PFSK-1 (cell line): ENCODE results near the gene SETD2.

Experiments
- FOXP2 ChIP-seq: optimal IDR thresholded peaks from 2 replicates; pipeline ENCODE3; 2011; ENCODE audit warnings: borderline replicate concordance, control low read depth, inconsistent platforms; ENCODE audit not compliant: insufficient read depth; ENCODE audit errors: extremely low read length, extremely low read depth
- POLR2AphosphoS5 ChIP-seq: IDR thresholded peaks from 2 replicates; pipeline ENCODE4 v1.6.1; 2012; ENCODE audit warnings: low read depth, mild to moderate bottlenecking, control low read depth, low read length, moderate library complexity
- SIN3A ChIP-seq: IDR thresholded peaks from 2 replicates; pipeline ENCODE4 v1.6.1; 2012; ENCODE audit warnings: mild to moderate bottlenecking, low read length, moderate library complexity, borderline replicate concordance; ENCODE audit not compliant: insufficient read depth
- TAF1 ChIP-seq: IDR thresholded peaks from 2 replicates; pipeline ENCODE4 v1.6.1; 2012; ENCODE audit warnings: low read length, control low read depth, borderline replicate concordance; ENCODE audit not compliant: insufficient read depth
- TF ChIP-seq, protein P1 (sequence below), 2 experiments: IDR thresholded peaks; 2 replicates each; pipeline versions ENCODE4 v1.6.1 to v1.8.0; 2011 to 2012; ENCODE audit warnings: low read depth in 2 of 2, low read length in 2 of 2, control low read depth in 1 of 2, inconsistent platforms in 1 of 2, mild to moderate bottlenecking in 1 of 2, moderate library complexity in 1 of 2; ENCODE audit not compliant: insufficient read depth in 1 of 2

Gene SETD2

DNA sequence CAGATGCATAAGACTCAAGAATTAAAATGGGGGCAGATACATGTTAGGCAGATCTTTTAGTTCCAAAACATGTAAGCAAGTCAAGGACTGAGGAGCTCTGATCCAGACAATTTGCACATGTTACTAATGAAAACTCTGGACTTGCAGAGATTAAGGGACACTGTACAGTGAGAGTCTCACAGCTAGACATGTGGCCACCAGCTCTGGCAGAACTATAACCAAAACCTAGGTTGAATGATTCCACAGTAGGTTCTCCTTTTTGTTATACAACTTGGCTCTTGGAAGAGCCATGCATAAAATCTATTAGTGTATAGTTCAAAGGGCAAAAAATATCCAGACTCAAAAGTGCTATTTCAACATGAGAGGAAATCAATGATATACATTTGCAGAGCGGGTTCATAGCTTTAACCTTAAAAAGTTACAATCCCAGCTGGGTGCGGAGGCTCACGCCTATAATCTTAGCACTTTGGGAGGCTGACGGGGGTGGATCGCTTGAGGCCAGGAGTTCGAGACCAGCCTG is 61.8 kb downstream of the SETD2 start:
- TF ChIP-seq FOXP2 = no peak
- TF ChIP-seq, protein P1, sequence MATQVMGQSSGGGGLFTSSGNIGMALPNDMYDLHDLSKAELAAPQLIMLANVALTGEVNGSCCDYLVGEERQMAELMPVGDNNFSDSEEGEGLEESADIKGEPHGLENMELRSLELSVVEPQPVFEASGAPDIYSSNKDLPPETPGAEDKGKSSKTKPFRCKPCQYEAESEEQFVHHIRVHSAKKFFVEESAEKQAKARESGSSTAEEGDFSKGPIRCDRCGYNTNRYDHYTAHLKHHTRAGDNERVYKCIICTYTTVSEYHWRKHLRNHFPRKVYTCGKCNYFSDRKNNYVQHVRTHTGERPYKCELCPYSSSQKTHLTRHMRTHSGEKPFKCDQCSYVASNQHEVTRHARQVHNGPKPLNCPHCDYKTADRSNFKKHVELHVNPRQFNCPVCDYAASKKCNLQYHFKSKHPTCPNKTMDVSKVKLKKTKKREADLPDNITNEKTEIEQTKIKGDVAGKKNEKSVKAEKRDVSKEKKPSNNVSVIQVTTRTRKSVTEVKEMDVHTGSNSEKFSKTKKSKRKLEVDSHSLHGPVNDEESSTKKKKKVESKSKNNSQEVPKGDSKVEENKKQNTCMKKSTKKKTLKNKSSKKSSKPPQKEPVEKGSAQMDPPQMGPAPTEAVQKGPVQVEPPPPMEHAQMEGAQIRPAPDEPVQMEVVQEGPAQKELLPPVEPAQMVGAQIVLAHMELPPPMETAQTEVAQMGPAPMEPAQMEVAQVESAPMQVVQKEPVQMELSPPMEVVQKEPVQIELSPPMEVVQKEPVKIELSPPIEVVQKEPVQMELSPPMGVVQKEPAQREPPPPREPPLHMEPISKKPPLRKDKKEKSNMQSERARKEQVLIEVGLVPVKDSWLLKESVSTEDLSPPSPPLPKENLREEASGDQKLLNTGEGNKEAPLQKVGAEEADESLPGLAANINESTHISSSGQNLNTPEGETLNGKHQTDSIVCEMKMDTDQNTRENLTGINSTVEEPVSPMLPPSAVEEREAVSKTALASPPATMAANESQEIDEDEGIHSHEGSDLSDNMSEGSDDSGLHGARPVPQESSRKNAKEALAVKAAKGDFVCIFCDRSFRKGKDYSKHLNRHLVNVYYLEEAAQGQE (IDR thresholded peaks at IDR 0.05; ENCODE audit: insufficient read depth in 1 of 2, low read depth in 2 of 2, low read length in 2 of 2) = no peak
- TF ChIP-seq SIN3A = no peak
- no peak for TF ChIP-seq TAF1

GRCh38 chr3:47098910-47099309 is 65.0 kb downstream of the SETD2 start:
- TF ChIP-seq SIN3A = no peak
- TF ChIP-seq, protein P1 (IDR thresholded peaks at IDR 0.05; ENCODE audit: insufficient read depth in 1 of 2, low read depth in 2 of 2, low read length in 2 of 2) = no peak
- TF ChIP-seq TAF1 = no peak
- TF ChIP-seq FOXP2 = no peak
- TF ChIP-seq POLR2AphosphoS5 = no peak

DNA sequence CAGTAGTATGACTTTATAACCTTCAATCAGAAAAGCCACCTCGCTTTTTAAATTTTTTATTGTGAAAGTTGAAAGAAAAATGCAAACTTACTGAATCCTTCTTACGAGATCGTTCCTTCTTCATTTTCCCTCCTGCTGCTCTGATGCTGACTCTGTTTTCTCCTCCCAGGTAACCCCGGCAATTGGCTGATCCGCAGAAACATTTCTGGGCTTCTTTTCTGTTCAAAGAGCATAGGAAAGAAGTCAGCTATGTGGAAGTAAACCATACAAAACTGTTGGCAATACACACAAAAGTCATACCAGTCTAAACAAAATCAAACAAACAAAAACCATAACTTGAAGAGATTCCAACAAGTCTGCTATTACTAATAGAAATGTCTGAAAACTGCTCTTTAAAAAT is 66.0 kb downstream of the SETD2 start:
- no peak for TF ChIP-seq POLR2AphosphoS5

- TF ChIP-seq SIN3A (no peak), POLR2AphosphoS5 (no peak), TAF1 (no peak), FOXP2 (no peak)
- TF ChIP-seq, protein P1 (IDR thresholded peaks at IDR 0.05; ENCODE audit: insufficient read depth in 1 of 2, low read depth in 2 of 2, low read length in 2 of 2) = no peak
These were observed 67.0 kb downstream of the SETD2 start for GRCh38 chr3:47096959-47097358.

DNA sequence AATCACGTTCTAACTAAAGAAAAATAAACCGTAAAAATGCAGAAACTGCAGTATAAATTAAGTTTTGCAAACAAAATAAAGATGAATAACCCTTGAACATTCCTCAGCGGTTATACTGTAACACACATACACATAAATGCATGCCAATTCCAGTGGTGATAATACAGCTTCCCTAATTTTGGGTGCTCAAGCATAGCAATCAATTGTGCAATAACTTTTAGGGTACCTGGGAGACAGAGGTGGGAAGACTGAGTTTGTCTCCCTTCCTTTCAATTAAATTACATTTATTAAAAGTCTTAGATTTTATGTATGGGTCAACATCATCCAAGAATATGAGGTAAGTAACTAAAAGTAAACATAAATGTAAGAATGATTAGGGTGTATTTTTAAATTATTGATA is 71.8 kb downstream of the SETD2 start:
- TF ChIP-seq TAF1 (no peak), POLR2AphosphoS5 (no peak), SIN3A (no peak)
- TF ChIP-seq, protein P1 (IDR thresholded peaks at IDR 0.05; ENCODE audit: insufficient read depth in 1 of 2, low read depth in 2 of 2, low read length in 2 of 2) = no peak
